HG03378 (cell line): ENCODE measurements around the gene CADPS.
"Not testable (repeated sequence)": the region's sequence is repeated elsewhere in the genome, so short reads cannot be mapped to it uniquely, and the experiment has no call there.

Experiments
- ATAC-seq: cut with Tn5 transposase; IDR thresholded peaks from one replicate; pipeline ENCODE4 v1.9.1; 2021; ENCODE audit warnings: mild to moderate bottlenecking, moderate library complexity; ENCODE audit not compliant: unreplicated experiment

CADPS gene

GRCh38 chr3:62602987-62603386 lies 272.2 kb downstream of the CADPS start:
- ATAC-seq = no peak

- ATAC-seq = no peak
These were observed 273.0 kb downstream of the CADPS start for GRCh38 chr3:62602129-62602770.

GRCh38 chr3:62601238-62602070 lies 273.8 kb downstream of the CADPS start:
- no peak for ATAC-seq

- no peak for ATAC-seq
These were observed 275.2 kb downstream of the CADPS start for GRCh38 chr3:62600033-62600432.

GRCh38 chr3:62597491-62597890 lies 277.7 kb downstream of the CADPS start:
- ATAC-seq = no peak

- no peak for ATAC-seq
These were observed 282.8 kb downstream of the CADPS start for GRCh38 chr3:62592408-62592807.

GRCh38 chr3:62589078-62589477 lies 286.1 kb downstream of the CADPS start:
- ATAC-seq = no peak

GRCh38 chr3:62587579-62588031 lies 287.6 kb downstream of the CADPS start:
- no peak for ATAC-seq

- ATAC-seq = no peak
These were observed 288.0 kb downstream of the CADPS start for GRCh38 chr3:62587169-62587568.

- no peak for ATAC-seq
These were observed 288.9 kb downstream of the CADPS start for GRCh38 chr3:62586356-62586755.

GRCh38 chr3:62585861-62586260 lies 289.4 kb downstream of the CADPS start:
- ATAC-seq = no peak

GRCh38 chr3:62584636-62585035 lies 290.6 kb downstream of the CADPS start:
- no peak for ATAC-seq

GRCh38 chr3:62582495-62583172 lies 292.6 kb downstream of the CADPS start:
- ATAC-seq = no peak

- not testable (repeated sequence) for ATAC-seq
These were observed 294.7 kb downstream of the CADPS start for GRCh38 chr3:62580485-62580884.

GRCh38 chr3:62577153-62577552 lies 298.1 kb downstream of the CADPS start:
- ATAC-seq = no peak

GRCh38 chr3:62574266-62574898 lies 300.8 kb downstream of the CADPS start:
- no peak for ATAC-seq

GRCh38 chr3:62571916-62572315 lies 303.3 kb downstream of the CADPS start:
- no peak for ATAC-seq

- no peak for ATAC-seq
These were observed 304.3 kb downstream of the CADPS start for GRCh38 chr3:62570888-62571287.

GRCh38 chr3:62569609-62570008 lies 305.6 kb downstream of the CADPS start:
- ATAC-seq = no peak

GRCh38 chr3:62567097-62568021 lies 307.9 kb downstream of the CADPS start:
- ATAC-seq = no peak
